Raji (cell line): ENCODE results near the gene DYNLT1.

Source experiments
- POLR2A ChIP-seq: IDR thresholded peaks from 2 replicates; pipeline ENCODE4 v1.6.1; 2011; ENCODE audit warnings: low read depth, low read length, control low read depth; ENCODE audit not compliant: insufficient read depth

Gene DYNLT1

GRCh38 chr6:158644231-158645063, at the start of gene DYNLT1:
TSS of gene DYNLT1 (minus strand) at chr6:158644743. CDS start at chr6:158644708, 35 bp downstream.
- peak; percentile 97 for TF ChIP-seq POLR2A

- no peak for TF ChIP-seq POLR2A
Measured at GRCh38 chr6:158688860-158689259, 44.3 kb upstream of the DYNLT1 start.

DNA sequence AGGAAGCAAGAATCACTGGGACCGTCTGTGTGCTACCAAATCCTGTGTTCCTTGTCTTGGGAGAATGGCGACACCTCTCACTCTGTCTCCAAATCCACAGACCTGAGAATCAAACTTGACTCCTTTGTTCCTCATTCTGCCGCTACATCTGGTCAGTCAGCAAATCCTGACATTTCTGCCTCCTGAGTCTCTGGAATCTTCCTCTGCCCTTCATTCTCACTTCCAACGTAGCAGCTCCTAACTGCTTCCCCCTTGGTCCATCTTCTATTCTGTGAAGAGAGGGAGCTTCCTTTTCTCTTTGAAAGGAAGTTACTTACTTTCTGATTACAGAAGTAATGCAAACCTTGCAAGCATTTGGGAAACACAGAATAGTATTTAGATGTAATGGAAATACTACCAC, 43.0 kb upstream of the DYNLT1 start:
- no peak for TF ChIP-seq POLR2A

DNA sequence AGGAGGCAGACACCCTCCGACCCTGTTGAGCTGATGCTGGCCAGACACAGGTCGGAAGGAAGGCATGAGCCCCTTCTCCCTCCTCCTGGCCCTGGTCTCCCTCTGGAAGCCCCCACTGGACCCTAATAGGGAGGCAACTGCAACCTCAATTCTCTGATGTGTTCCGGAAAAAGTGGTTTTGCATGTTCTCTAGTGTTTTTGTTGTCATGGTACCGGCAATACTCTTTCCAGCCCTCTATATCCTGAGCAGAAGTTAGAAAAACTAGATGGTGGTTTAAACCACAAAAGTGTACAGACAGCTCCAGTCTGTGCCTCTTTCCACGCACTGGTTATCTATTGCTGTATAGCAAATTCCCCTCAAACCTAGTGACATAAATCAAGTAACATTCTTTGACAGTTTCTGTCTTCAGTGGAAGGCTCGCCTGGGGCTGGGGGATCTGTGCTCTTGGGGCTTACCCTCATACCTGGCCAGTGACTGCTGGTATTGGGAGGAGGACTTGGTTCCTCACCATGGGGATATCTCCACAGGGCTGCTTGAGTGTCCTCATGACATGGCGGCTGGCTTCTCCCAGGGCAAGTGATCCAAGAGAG, 42.3 kb upstream of the DYNLT1 start:
- no peak for TF ChIP-seq POLR2A

DNA sequence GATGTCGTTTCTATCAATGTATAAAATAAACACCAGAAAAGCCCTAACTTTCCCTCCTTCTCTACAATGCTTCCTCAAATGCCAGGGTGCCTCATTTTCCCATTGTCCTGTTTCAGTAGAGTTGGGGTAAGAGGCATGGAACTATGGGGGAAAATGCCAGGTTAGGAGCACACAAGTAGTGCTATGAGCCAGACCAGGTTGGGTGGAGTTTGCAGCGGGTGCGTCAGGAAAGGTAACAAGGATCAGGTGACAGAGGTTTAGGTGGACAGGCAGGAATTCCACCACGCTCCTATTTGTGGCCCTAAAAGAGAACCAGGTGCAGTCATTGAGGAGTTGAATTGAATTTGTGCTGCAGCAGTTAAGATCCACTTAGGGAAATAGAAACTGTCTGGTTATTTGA, 41.8 kb upstream of the DYNLT1 start:
- TF ChIP-seq POLR2A, result no peak

DNA sequence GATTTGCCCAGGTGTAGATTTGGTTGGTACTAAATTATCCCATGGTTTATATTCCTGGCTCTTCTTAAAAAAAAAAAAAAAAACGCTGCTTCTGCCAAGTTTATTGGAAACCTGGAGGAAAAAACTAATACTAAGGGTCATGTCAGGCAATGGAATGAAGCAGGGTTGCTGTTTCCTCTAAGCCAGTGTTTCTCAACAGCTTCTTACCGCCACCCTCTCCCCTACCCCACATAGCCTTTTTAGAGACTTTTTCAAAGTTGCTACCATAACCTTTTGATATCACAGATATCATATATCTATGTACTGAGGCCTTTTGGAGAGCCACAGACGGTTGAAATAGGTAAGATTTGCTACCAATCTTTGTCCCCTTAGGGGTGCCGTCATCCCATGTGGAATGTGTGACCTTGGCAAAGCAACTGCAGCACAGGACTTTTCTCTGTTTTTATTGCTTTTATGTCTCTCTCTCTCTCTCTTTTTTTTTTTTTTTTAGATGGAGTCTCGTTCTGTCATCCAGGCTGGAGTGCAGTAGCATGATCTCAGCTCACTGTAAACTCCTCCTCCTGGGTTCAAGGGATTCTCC, 40.3 kb upstream of the DYNLT1 start:
- no peak for TF ChIP-seq POLR2A

DNA sequence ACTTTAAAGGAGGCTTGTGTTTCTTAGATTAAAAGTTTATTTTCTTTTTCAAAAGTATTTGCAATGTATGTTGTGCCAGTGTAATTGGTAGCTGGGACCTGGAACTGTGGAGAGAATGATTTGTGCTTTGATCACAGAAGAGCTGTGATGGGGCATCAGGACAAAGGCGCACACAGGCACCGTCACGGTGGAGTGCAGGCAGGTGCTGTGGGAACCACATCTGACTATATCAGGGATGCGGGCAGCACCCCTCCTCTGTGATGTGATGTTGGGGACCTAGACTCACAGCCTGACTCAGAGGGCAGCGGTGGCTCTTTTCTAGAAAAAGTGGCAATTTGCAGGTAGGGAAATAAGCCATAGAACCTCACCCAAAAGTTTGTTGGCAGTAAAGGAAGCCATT, 39.8 kb upstream of the DYNLT1 start:
- no peak for TF ChIP-seq POLR2A

DNA sequence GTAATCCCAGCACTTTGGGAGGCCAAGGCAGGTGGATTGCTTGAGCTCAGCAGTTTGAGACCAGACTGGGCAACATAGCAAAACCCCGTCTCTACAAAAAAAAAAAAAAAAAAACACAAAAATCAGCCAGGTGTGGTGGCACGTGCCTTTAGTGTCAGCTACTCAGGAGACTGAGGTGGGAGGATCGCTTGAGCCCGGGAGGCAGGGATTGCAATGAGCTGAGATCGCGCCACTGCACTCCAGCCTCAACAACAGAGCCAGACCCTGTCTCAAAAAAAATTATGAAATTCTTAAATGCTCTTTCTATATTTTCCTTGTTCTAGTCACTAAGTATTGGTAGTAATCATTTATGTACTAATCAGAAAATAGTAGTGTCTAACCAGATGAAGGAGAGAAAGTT, 35.9 kb upstream of the DYNLT1 start:
- no peak for TF ChIP-seq POLR2A

DNA sequence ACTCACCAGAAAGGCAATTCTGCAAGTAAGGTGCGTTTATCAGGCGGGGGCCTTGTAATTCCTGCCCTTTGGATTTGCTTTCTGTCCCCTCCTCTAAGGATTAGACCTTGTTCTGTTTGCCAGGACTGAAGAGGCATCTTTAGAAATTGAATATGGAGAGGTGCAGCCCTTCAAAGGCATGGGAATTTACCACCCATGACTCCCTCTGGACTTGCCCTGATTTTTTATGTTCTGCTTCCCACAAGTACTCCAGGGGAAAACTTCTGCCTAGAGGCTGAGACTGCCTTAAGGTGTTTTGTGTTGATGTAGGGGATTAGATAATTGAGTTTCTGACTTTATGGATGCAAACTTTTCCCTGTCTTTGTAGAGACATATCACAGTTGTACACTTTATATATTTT, 35.5 kb upstream of the DYNLT1 start:
- no peak for TF ChIP-seq POLR2A

DNA sequence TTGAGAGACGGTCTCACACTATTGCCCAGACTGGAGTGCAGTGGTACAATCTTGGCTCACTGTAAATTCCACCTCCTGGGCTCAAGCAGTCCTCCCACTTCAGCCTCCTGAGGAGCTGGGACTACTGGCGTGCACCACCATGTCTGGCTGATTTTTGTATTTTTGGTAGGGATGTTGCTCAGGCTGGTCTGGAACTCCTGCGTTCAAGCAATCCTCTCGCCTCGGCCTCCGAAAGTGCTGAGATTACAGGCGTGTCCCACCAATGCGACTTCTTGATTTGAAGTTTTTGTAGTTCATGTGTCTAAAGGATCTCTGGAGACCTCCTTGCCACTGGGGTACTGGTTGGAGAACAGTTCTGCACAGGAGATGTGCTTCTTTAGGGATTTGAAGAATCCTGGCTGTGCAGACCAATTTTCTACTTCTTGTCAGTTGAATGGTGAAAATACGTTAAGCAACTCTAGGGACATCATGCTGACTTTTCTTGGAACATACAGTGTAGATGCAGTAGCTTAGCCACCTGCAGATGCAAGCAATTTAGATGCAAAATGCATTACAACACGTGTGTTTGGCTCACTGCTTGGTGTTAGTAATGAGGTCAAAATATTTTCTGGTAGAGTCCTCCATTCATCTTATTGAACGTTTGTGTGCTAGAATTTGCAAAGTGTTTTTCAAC, 33.5 kb upstream of the DYNLT1 start:
- no peak for TF ChIP-seq POLR2A

DNA sequence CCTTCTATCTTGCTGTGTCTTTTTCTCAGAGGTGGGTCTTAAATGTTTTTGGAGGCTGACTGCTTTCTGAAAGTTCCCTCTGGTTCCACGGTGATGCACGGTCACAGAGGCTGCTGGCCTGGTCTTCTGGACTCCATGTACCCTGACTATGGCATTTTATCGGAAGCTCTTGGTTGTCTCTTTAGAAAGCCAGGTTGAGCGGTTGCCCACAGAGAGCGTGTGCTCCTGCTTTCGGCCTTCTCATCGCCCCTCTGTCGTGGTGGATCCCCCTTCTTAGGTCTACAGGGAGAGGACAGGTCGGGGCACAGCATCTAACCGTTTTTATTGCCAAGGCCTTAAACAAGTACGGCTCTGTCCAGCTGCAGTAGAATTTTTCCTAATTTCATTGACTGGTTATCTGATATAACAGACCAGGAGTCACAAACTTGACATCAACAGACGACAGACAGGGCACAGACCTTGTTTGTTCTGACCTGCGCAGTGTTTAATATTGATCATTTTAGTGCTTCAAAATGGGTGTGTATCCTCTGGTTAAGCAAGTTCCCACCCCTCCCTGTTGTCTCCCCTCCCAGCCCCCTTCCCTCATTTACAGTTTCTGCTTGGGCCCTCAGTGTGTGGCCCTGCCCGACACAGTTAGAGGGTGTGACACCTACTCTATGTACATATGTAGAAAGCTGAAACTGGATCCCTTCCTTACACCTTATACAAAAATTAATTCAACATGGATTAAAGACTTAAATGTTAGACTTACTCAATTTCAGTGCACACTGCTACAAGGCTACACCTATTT, 30.0 kb upstream of the DYNLT1 start:
- no peak for TF ChIP-seq POLR2A

DNA sequence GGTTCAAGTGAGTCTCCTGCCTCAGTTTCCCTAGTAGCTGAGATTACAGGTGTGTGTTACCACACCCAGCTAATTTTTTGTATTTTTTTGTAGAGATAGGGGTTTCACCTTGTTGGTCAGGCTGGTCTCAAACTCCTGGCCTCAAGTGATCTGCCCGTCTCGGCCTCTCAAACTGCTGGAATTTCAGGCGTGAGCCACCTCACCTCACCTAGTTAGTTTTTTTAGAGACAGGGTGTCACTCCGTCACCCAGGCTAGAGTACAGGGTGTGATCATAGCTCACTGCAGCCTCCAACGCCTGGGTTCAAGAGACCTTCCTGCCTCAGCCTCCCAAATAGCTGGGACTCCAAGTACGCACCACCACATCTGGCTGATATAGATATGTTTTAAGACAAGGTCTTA, 28.2 kb upstream of the DYNLT1 start:
- TF ChIP-seq POLR2A, result no peak

GRCh38 chr6:158669145-158670035, 24.8 kb upstream of the DYNLT1 start:
- no peak for TF ChIP-seq POLR2A

DNA sequence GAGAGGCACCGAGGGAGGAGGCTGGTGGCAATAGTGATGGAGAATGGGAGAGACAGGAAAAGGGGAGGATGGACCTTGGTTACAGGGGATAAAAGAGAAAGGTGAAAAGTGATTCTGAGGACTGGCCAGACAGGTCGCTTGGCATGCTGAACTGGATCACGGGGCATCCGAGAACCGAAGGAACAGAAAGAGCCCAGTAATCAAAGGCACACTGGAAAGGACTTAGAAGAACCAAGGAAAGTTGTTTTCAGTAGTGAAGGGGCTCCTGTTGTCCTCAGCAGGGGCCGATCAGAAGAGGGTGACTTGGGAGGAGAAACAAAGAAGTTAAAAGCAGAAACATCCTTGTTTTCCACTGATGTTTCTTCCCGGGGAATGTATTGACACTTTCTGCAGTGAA, 24.2 kb upstream of the DYNLT1 start:
- TF ChIP-seq POLR2A, result no peak

- no peak for TF ChIP-seq POLR2A
Measured at GRCh38 chr6:158667360-158667981, 22.9 kb upstream of the DYNLT1 start.
